ENCODE data around the gene FRS2. TPM values are rescaled to one million over a fixed set of nuclear protein-coding genes. Genes with fewer than 3 reads are reported as not detected.
A peak's percentile ranks its signal among the peaks of the same experiment; 100 is the strongest.

FRS2 gene
- polyA plus RNA-seq, 1 donor: 46.4 TPM

GRCh38 chr12:69459477-69459876, 10.7 kb upstream of the FRS2 start:
- no peak for DNase-seq

- no peak for DNase-seq
Measured at GRCh38 chr12:69464428-69464827, 5.8 kb upstream of the FRS2 start.

GRCh38 chr12:69466867-69467266, 3.3 kb upstream of the FRS2 start:
- no peak for DNase-seq

- DNase-seq: no peak
Measured at GRCh38 chr12:69467366-69467765, 2.8 kb upstream of the FRS2 start.

GRCh38 chr12:69468237-69469026, 1.8 kb upstream of the FRS2 start:
- DNase-seq: no peak

- DNase-seq: no peak
Measured at GRCh38 chr12:69469854-69470188, 367 bp upstream of the FRS2 start.

- no peak for DNase-seq
Measured at GRCh38 chr12:69471076-69471430, 865 bp downstream of the FRS2 start.

- DNase-seq: no peak
Measured at GRCh38 chr12:69471667-69472385, 1.6 kb downstream of the FRS2 start.

GRCh38 chr12:69473262-69473661, 3.1 kb downstream of the FRS2 start:
- no peak for DNase-seq

GRCh38 chr12:69474456-69474855, 4.3 kb downstream of the FRS2 start:
- no peak for DNase-seq

- DNase-seq: peak; percentile 27
Measured at GRCh38 chr12:69475237-69475975, 5.2 kb downstream of the FRS2 start.

- DNase-seq: no peak
Measured at GRCh38 chr12:69476276-69477017, 6.3 kb downstream of the FRS2 start.

GRCh38 chr12:69479675-69480074, 9.5 kb downstream of the FRS2 start:
- no peak for DNase-seq

- DNase-seq: no peak
Measured at GRCh38 chr12:69480698-69481097, 10.5 kb downstream of the FRS2 start.

- no peak for DNase-seq
Measured at GRCh38 chr12:69481133-69481532, 10.9 kb downstream of the FRS2 start.

- no peak for DNase-seq
Measured at GRCh38 chr12:69483700-69484099, 13.5 kb downstream of the FRS2 start.

GRCh38 chr12:69484428-69484827, 14.2 kb downstream of the FRS2 start:
- DNase-seq: no peak

- no peak for DNase-seq
Measured at GRCh38 chr12:69490920-69491643, 20.9 kb downstream of the FRS2 start.

GRCh38 chr12:69492739-69493138, 22.6 kb downstream of the FRS2 start:
- DNase-seq: no peak

GRCh38 chr12:69495071-69495470, 24.9 kb downstream of the FRS2 start:
- no peak for DNase-seq

- DNase-seq: no peak
Measured at GRCh38 chr12:69497308-69498026, 27.3 kb downstream of the FRS2 start.

Data from left kidney (tissue), 2 donors.